Adrenal gland (tissue), 19 donors: Measurements from ENCODE around the gene RPS24. TPM values are rescaled to one million over a fixed set of nuclear protein-coding genes. Genes with fewer than 3 reads are reported as not detected.

ENCODE experiments used
- DNase-seq, 7 donors: peaks; one replicate each; pipeline ENCODE4 v3.0.0-alpha.2; 2019 to 2020
- H3K27ac ChIP-seq, 5 donors: fragments of 200-600 bp; sonication (generic) in 4 of 5; 1 replicate in 3 of 5; 2 replicates in 2 of 5; pipeline versions ENCODE4 v1.5.1 to v1.8.0; 2016 to 2020; ENCODE audit warnings: mild to moderate bottlenecking in 1 of 5
- H3K27me3 ChIP-seq: fragments of 200-600 bp; 2 replicates; pipeline ENCODE4 v1.8.0; 2021
- H3K36me3 ChIP-seq, 2 donors: fragments of 200-600 bp; replicated peaks in 1 of 2; 1 replicate in 1 of 2; 2 replicates in 1 of 2; pipeline versions ENCODE4 v1.5.1 to v1.8.0; 2018 to 2022
- H3K4me1 ChIP-seq, 2 donors: fragments of 200-600 bp; replicated peaks in 1 of 2; 1 replicate in 1 of 2; 2 replicates in 1 of 2; pipeline versions ENCODE4 v1.5.1 to v1.8.0; 2018 to 2021
- H3K4me3 ChIP-seq, 4 donors: fragments of 200-600 bp; sonication (generic) in 3 of 4; one replicate each; pipeline ENCODE4 v1.5.1; 2016 to 2018
- H3K9me3 ChIP-seq, 3 donors: fragments of 200-600 bp; sonication (generic) in 1 of 3; replicated peaks in 1 of 3; 1 replicate in 2 of 3; 2 replicates in 1 of 3; pipeline versions ENCODE4 v1.5.1 to v1.8.0; 2016 to 2021
- POLR2A ChIP-seq, 2 donors: fragments of 450-650 bp; IDR thresholded peaks; one replicate each; pipeline ENCODE4 v1.6.1; 2017; ENCODE audit warnings: antibody characterized with exemption in 2 of 2, mild to moderate bottlenecking in 2 of 2, moderate library complexity in 1 of 2
- WGBS, 4 donors: extraction: QIAGEN DNeasy Blood & Tissue Kit in 2 of 4; methylation state at CpG; one replicate each; pipeline versions ENCODE4 v1.1.5 to v1.1.7; 2013 to 2017; 5-methylcytosine and 5-hydroxymethylcytosine counted together
- intact Hi-C, 2 donors: fragments of 100-400 bp; cut with DNase I; formaldehyde crosslinking; loops; one replicate each; pipeline versions ENCODE4 v1.14.1 to v1.15.0; 2022 to 2023
- long read RNA-seq, 10 donors: library from polyadenylated mRNA in 3 of 10; unstranded in 2 of 10; stranded (forward) in 1 of 10; transcript quantifications; one replicate each; pipeline ENCODE4 v2.0.0 and lab custom pipeline, GENCODE V29; 2021 to 2026
- polyA plus RNA-seq, 3 donors: library from polyadenylated mRNA; stranded (reverse); fragments of 200-250 nt in 2 of 3; fragments of 350-450 nt in 1 of 3; fragmentation: Illumina TruSeq in 1 of 3; extraction: RNeasy Lipid Tissue Mini Kit (QIAGEN cat#74804) in 1 of 3; gene quantifications; one replicate each; pipeline ENCODE4 v1.2.3, GENCODE V29; 2013 to 2014
- total RNA-seq, 9 donors: library from RNA; depleted of rRNA in 4 of 9; stranded (reverse); fragments of >200 nt in 4 of 9; fragments of 120-200 nt in 1 of 9; fragmentation: NEBNext Ultra II Directional in 1 of 9; extraction: Animal tissue kit (Norgen Biotek cat#: 25700) in 1 of 9; gene quantifications; one replicate each; pipeline versions ENCODE4 v1.1.0 to v1.2.4, GENCODE V29; 2013 to 2023
- TF ChIP-seq, protein P1 (sequence below), 6 experiments: fragments of 450-650 bp in 4 of 6; fragments of 200-600 bp in 2 of 6; sonication (generic) in 1 of 6; IDR thresholded peaks; 1 replicate in 5 of 6; 2 replicates in 1 of 6; pipeline versions ENCODE4 v1.5.1 to v1.8.0; 2016 to 2021; ENCODE audit warnings: antibody characterized with exemption in 6 of 6, mild to moderate bottlenecking in 2 of 6, moderate library complexity in 1 of 6
- donor health status: healthy with polysubstance abuse.
- donor health status: Bipolar disorder and iron deficiency.
- donor health status: DM: yes; HTN: yes; CAD: no.
- donor health status: DM: no; HTN: no; CAD: no.
- donor health status: DM: no; HTN: no; CAD: no.
- donor health status: DM: yes; HTN: yes; CAD: no.

Gene RPS24
- total RNA-seq (1,000 to 10,000 TPM; 1,129 to 3,558 (median 1,494) TPM), polyA plus RNA-seq (1,000 to 10,000 TPM; 3,413 to 4,974 (median 3,878) TPM)
- long read RNA-seq, donor 1, transcript RPS24-219 (6 exons, 684 nt): major isoform, 715 of 1,898 reads
- long read RNA-seq, donor 1, transcript RPS24-210 (4 exons, 1,008 nt): minor isoform, 64 of 1,898 reads
- long read RNA-seq, donor 1, transcript RPS24-207 (3 exons, 1,104 nt): minor isoform, 81 of 1,898 reads
- long read RNA-seq, donor 1, transcript RPS24-211 (1 exons, 2,146 nt): minor isoform, 249 of 1,898 reads
- long read RNA-seq, donor 1, partial matches to known transcripts: 503 of 1,898 reads
- long read RNA-seq, donor 1, other reads (novel, unspliced or antisense): 225 of 1,898 reads
- long read RNA-seq, donor 2, transcript RPS24-207 (3 exons, 1,104 nt): minor isoform, 32 of 1,235 reads
- long read RNA-seq, donor 2, transcript RPS24-219 (6 exons, 684 nt): major isoform, 525 of 1,235 reads
- long read RNA-seq, donor 2, transcript RPS24-211 (1 exons, 2,146 nt): minor isoform, 181 of 1,235 reads
- long read RNA-seq, donor 2, transcript RPS24-214 (5 exons, 634 nt): minor isoform, 35 of 1,235 reads
- long read RNA-seq, donor 2, partial matches to known transcripts: 263 of 1,235 reads
- long read RNA-seq, donor 2, other reads (novel, unspliced or antisense): 172 of 1,235 reads
- long read RNA-seq, donor 3, transcript RPS24-211 (1 exons, 2,146 nt): minor isoform, 243 of 1,392 reads
- long read RNA-seq, donor 3, transcript RPS24-219 (6 exons, 684 nt): major isoform, 459 of 1,392 reads
- long read RNA-seq, donor 3, transcript RPS24-210 (4 exons, 1,008 nt): minor isoform, 39 of 1,392 reads
- long read RNA-seq, donor 3, transcript RPS24-207 (3 exons, 1,104 nt): minor isoform, 61 of 1,392 reads
- long read RNA-seq, donor 3, partial matches to known transcripts: 408 of 1,392 reads
- long read RNA-seq, donor 3, other reads (novel, unspliced or antisense): 147 of 1,392 reads
- long read RNA-seq, donor 4, transcript RPS24-210 (4 exons, 1,008 nt): minor isoform, 13 of 46 reads
- long read RNA-seq, donor 4, transcript RPS24-207 (3 exons, 1,104 nt): minor isoform, 5 of 46 reads
- long read RNA-seq, donor 4, transcript RPS24-214 (5 exons, 634 nt): major isoform, 16 of 46 reads
- long read RNA-seq, donor 4, partial matches to known transcripts: 5 of 46 reads
- long read RNA-seq, donor 4, other reads (novel, unspliced or antisense): 3 of 46 reads
- long read RNA-seq, donor 5, partial matches to known transcripts: 1 of 7 reads
- long read RNA-seq, donor 5, other reads (novel, unspliced or antisense): 2 of 7 reads
- long read RNA-seq, donor 6, transcript RPS24-214 (5 exons, 634 nt): major isoform, 19 of 44 reads
- long read RNA-seq, donor 6, transcript RPS24-207 (3 exons, 1,104 nt): minor isoform, 6 of 44 reads
- long read RNA-seq, donor 6, transcript RPS24-210 (4 exons, 1,008 nt): minor isoform, 14 of 44 reads
- long read RNA-seq, donor 6, partial matches to known transcripts: 2 of 44 reads
- long read RNA-seq, donor 6, other reads (novel, unspliced or antisense): 2 of 44 reads
- long read RNA-seq, donor 7, transcript RPS24-211 (1 exons, 2,146 nt): minor isoform, 175 of 1,063 reads
- long read RNA-seq, donor 7, transcript RPS24-210 (4 exons, 1,008 nt): minor isoform, 30 of 1,063 reads
- long read RNA-seq, donor 7, transcript RPS24-219 (6 exons, 684 nt): major isoform, 406 of 1,063 reads
- long read RNA-seq, donor 7, transcript RPS24-214 (5 exons, 634 nt): minor isoform, 36 of 1,063 reads
- long read RNA-seq, donor 7, partial matches to known transcripts: 245 of 1,063 reads
- long read RNA-seq, donor 7, other reads (novel, unspliced or antisense): 142 of 1,063 reads
- long read RNA-seq, donor 8, transcript RPS24-211 (1 exons, 2,146 nt): minor isoform, 311 of 1,930 reads
- long read RNA-seq, donor 8, transcript RPS24-207 (3 exons, 1,104 nt): minor isoform, 74 of 1,930 reads
- long read RNA-seq, donor 8, transcript RPS24-210 (4 exons, 1,008 nt): minor isoform, 60 of 1,930 reads
- long read RNA-seq, donor 8, transcript RPS24-219 (6 exons, 684 nt): major isoform, 910 of 1,930 reads
- long read RNA-seq, donor 8, partial matches to known transcripts: 251 of 1,930 reads
- long read RNA-seq, donor 8, other reads (novel, unspliced or antisense): 270 of 1,930 reads
- long read RNA-seq, donor 9, transcript RPS24-219 (6 exons, 684 nt): major isoform, 513 of 1,506 reads
- long read RNA-seq, donor 9, transcript RPS24-210 (4 exons, 1,008 nt): minor isoform, 54 of 1,506 reads
- long read RNA-seq, donor 9, transcript RPS24-207 (3 exons, 1,104 nt): minor isoform, 75 of 1,506 reads
- long read RNA-seq, donor 9, transcript RPS24-211 (1 exons, 2,146 nt): minor isoform, 223 of 1,506 reads
- long read RNA-seq, donor 9, partial matches to known transcripts: 427 of 1,506 reads
- long read RNA-seq, donor 9, other reads (novel, unspliced or antisense): 191 of 1,506 reads
- long read RNA-seq, donor 10, transcript RPS24-219 (6 exons, 684 nt): major isoform, 276 of 675 reads
- long read RNA-seq, donor 10, transcript RPS24-207 (3 exons, 1,104 nt): minor isoform, 23 of 675 reads
- long read RNA-seq, donor 10, transcript RPS24-211 (1 exons, 2,146 nt): minor isoform, 160 of 675 reads
- long read RNA-seq, donor 10, transcript RPS24-210 (4 exons, 1,008 nt): minor isoform, 13 of 675 reads
- long read RNA-seq, donor 10, partial matches to known transcripts: 113 of 675 reads
- long read RNA-seq, donor 10, other reads (novel, unspliced or antisense): 80 of 675 reads

GRCh38 chr10:78033637-78034470, at the start of gene RPS24:
RPS24 (plus strand) TSS chr10:78033863; CDS start chr10:78033902, 39 bp downstream.
- intact Hi-C loops: no loop called here
- Histone ChIP-seq H3K9me3 (no peaks in the 10 kb centered on the region), H3K27me3 (no peaks in the 10 kb centered on the region), H3K4me3 (peak within 1 kb of the TSS; percentile 19 to 76 (median 57)), H3K27ac (peak within 1 kb of the TSS in 4 of 5 donors; percentile 19 to 75 (median 66)), H3K4me1 (peaks cover 12 to 51% of the 10 kb centered on the region in 2 donors), H3K36me3 (peaks cover 0 to 37% of the 10 kb centered on the region in 2 donors)
- DNase-seq: peak; percentile 94 to 99 (median 97)
- TF ChIP-seq, protein P1, sequence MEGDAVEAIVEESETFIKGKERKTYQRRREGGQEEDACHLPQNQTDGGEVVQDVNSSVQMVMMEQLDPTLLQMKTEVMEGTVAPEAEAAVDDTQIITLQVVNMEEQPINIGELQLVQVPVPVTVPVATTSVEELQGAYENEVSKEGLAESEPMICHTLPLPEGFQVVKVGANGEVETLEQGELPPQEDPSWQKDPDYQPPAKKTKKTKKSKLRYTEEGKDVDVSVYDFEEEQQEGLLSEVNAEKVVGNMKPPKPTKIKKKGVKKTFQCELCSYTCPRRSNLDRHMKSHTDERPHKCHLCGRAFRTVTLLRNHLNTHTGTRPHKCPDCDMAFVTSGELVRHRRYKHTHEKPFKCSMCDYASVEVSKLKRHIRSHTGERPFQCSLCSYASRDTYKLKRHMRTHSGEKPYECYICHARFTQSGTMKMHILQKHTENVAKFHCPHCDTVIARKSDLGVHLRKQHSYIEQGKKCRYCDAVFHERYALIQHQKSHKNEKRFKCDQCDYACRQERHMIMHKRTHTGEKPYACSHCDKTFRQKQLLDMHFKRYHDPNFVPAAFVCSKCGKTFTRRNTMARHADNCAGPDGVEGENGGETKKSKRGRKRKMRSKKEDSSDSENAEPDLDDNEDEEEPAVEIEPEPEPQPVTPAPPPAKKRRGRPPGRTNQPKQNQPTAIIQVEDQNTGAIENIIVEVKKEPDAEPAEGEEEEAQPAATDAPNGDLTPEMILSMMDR (IDR thresholded peaks at IDR 0.05): peak in 1 of 6 experiments; percentile 1
- peak; percentile 76 to 85 for TF ChIP-seq POLR2A (IDR thresholded peaks at IDR 0.05)
- WGBS, 4 donors: 0 to 1% (median 0%) methylated on average over 23 to 55 of the region's 55 CpGs

DNA sequence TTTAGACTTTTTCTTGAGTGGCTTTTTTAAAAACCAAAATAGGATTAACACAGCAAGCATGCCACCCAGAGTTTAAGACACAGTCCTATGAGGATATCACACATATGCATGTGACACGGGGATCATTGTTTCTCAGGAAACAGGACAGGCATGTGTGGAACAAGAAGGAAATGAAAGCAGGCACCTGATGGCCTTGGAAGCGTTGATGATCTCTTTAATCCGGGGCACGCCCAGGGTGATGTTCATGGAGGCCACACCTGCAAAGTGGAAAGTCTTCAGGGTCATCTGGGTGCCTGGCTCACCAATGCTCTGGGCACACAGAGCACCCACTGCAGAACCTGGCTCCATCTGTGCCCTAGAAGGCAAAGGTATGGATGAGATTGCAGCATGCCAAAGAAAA, 48.7 kb upstream of the RPS24 start:
- H3K4me3 ChIP-seq: no peak overlapping the region
- no peaks in the 10 kb centered on the region for H3K9me3 ChIP-seq
- H3K36me3 ChIP-seq: peaks cover 0 to 93% of the 10 kb centered on the region in 2 donors
- no peaks in the 10 kb centered on the region for H3K27me3 ChIP-seq
- TF ChIP-seq POLR2A (IDR thresholded peaks at IDR 0.05): no peak
- TF ChIP-seq, protein P1 (IDR thresholded peaks at IDR 0.05): no peak
- intact Hi-C loops: no loop called here
- H3K27ac ChIP-seq: peak overlapping the region in 1 of 5 donors; percentile 76
- peak in 1 of 7 donors; percentile 44 for DNase-seq
- peaks cover 0 to 12% of the 10 kb centered on the region in 2 donors for H3K4me1 ChIP-seq
- WGBS, 4 donors: 68 to 89% (median 74%) methylated on average over 4 of the region's 4 CpGs
